Cardiac muscle cell (in vitro differentiated cells and primary cell): Measurements from ENCODE around the gene SMS. TPM values are rescaled to one million over a fixed set of nuclear protein-coding genes. Genes with fewer than 3 reads are reported as not detected.

Experiments used
- DNase-seq, 2 donors: peaks; one replicate each; pipeline versions ENCODE4 v3.0.0 to v3.0.0-alpha.2; 2010 to 2017; ENCODE audit warnings: low read depth in 1 of 2, low spot score in 1 of 2
- H3K27ac ChIP-seq: fragments of 200-600 bp; sonication (generic); 2 replicates; pipeline ENCODE4 v1.5.1; 2016
- H3K27me3 ChIP-seq: fragments of 200-600 bp; sonication (generic); 2 replicates; pipeline ENCODE4 v1.6.0; 2016; ENCODE audit warnings: control low read depth
- H3K36me3 ChIP-seq: fragments of 200-600 bp; sonication (generic); 2 replicates; pipeline ENCODE4 v1.5.1; 2016; ENCODE audit warnings: control low read depth
- H3K4me1 ChIP-seq: fragments of 200-600 bp; sonication (generic); 2 replicates; pipeline ENCODE4 v1.8.1; 2017; ENCODE audit warnings: low read depth, mild to moderate bottlenecking, mixed run types
- H3K4me3 ChIP-seq: fragments of 200-600 bp; sonication (generic); 2 replicates; pipeline ENCODE4 v1.5.1; 2016; ENCODE audit warnings: mild to moderate bottlenecking
- H3K9me3 ChIP-seq: fragments of 200-600 bp; sonication (generic); 2 replicates; pipeline ENCODE4 v1.5.1; 2017; ENCODE audit warnings: low read depth, mild to moderate bottlenecking, control low read depth
- polyA plus RNA-seq: library from polyadenylated mRNA; unstranded; fragments of >200 nt; fragmentation: Nextera tagmentation; extraction: Ambion mirVana; gene quantifications from 2 replicates; pipeline ENCODE4 v1.2.1, GENCODE V29; 2016
- total RNA-seq: library from RNA; depleted of rRNA; stranded (reverse); fragments of >200 nt; gene quantifications from 2 replicates; pipeline ENCODE4 v1.2.3, GENCODE V29; 2016
- TF ChIP-seq, protein P1 (sequence below): IDR thresholded peaks from 2 replicates; pipeline ENCODE4 v1.5.1; 2012; ENCODE audit warnings: low read depth, mild to moderate bottlenecking, low read length

Gene SMS
- total and polyA plus RNA-seq, 2 experiments from 2014 or later: 253 to 403 TPM

DNA sequence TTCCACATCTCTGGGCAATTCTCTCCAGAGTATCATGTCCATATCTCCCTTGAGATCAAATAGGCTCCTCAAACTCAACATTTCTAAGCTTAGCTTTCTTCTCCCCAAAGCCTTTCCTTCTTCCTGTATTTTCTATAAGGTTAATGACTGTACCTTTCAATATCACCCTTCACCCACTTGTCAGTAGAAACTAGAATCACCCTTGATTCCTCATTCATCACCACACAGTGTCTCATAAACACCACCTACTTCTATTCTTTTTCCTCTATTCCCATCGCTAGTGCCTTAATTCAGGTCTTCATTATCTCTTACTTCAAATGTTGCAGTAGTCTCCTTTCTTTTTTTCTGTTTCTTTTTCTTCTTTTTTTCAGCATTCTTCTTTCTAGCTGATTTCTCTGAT, 28.3 kb upstream of the SMS start:
- no peak for DNase-seq
- TF ChIP-seq, protein P1, sequence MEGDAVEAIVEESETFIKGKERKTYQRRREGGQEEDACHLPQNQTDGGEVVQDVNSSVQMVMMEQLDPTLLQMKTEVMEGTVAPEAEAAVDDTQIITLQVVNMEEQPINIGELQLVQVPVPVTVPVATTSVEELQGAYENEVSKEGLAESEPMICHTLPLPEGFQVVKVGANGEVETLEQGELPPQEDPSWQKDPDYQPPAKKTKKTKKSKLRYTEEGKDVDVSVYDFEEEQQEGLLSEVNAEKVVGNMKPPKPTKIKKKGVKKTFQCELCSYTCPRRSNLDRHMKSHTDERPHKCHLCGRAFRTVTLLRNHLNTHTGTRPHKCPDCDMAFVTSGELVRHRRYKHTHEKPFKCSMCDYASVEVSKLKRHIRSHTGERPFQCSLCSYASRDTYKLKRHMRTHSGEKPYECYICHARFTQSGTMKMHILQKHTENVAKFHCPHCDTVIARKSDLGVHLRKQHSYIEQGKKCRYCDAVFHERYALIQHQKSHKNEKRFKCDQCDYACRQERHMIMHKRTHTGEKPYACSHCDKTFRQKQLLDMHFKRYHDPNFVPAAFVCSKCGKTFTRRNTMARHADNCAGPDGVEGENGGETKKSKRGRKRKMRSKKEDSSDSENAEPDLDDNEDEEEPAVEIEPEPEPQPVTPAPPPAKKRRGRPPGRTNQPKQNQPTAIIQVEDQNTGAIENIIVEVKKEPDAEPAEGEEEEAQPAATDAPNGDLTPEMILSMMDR: no peak
- H3K36me3 ChIP-seq: no peaks in the 10 kb centered on the region
- no peaks in the 10 kb centered on the region for H3K27me3 ChIP-seq
- H3K4me3 ChIP-seq: no peak overlapping the region
- H3K27ac ChIP-seq: no peak overlapping the region
- no peaks in the 10 kb centered on the region for H3K9me3 ChIP-seq
- peaks cover 6% of the 10 kb centered on the region for H3K4me1 ChIP-seq

DNA sequence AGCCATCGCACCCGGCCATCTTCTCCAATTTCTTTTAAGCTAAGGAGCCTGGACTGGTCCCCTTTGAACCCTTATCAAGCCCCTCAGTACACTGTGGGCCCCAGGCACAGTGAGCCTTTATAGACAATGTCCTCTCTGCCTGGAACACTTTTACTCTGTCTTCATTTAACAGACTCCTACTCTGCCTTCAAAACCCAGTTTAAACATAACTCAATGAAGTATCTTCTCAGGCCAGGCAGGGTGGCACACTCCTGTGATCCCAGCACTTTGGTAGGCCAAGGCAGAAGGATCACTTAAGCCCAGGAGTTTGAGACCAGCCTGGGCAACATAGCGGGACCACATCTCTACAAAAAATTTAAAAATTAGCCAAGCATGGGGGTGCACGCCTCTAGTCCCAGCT, 27.5 kb upstream of the SMS start:
- Histone ChIP-seq H3K4me3 (no peak overlapping the region), H3K27me3 (no peaks in the 10 kb centered on the region), H3K36me3 (no peaks in the 10 kb centered on the region), H3K4me1 (no peaks in the 10 kb centered on the region), H3K27ac (no peak overlapping the region), H3K9me3 (no peaks in the 10 kb centered on the region)
- TF ChIP-seq, protein P1: no peak
- no peak for DNase-seq

DNA sequence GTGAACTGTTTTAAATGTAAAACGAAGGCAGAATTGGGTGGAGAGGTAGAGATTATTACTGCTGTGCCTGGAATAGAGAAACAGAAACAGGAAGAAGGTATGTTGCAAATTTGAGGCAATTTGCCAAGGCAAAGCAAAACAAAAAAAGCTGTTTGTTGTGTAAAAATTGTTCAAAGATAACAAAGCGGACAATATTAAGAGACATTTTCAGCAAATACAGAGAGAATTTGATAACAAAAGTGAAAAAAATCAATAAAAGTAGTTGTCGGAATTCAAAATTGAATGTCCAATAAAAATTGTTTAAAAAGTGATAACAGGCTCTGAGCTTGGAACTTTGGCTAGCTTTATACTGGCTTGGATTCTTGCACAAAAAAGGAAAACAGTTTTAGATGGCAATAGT, 14.4 kb upstream of the SMS start:
- no peaks in the 10 kb centered on the region for H3K9me3 ChIP-seq
- TF ChIP-seq, protein P1: no peak
- no peak overlapping the region for H3K4me3 ChIP-seq
- H3K36me3 ChIP-seq: no peaks in the 10 kb centered on the region
- H3K27me3 ChIP-seq: no peaks in the 10 kb centered on the region
- H3K4me1 ChIP-seq: no peaks in the 10 kb centered on the region
- no peak overlapping the region for H3K27ac ChIP-seq
- DNase-seq: peak in 1 of 2 donors; percentile 73

DNA sequence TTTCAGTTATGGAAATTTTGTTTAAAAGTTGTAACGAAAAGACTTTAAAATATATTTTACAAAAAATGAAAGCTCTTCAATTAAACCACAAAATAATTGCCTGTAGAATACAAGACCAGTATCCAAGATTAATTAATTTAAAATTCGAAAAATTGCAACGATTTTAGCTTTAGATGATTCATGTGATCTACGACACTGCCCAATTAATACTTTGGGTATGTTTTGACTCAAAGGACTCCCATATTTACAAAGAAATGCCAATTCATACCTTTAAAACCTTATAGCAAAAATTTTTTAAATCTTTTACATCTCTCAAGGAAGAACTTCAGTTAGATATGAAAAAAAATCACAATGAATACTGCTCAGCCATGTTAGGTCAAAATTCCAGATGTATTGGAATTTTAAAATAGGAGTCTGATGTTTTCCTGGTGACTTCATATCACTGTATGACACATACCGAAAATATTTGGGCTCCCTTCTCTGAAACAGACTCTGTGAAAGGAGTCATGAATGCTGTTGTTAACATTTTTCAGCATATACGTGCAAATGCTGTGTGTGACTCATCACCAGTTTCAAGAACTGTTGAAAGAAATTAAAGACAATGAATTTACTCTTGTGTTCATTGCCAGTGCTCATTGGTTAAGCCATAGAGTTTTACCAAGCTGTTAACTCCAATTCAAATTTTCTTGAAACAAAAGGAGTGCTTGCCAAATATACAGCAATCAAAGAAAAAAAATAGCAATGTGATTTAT, 13.8 kb upstream of the SMS start:
- Histone ChIP-seq H3K9me3 (no peaks in the 10 kb centered on the region), H3K36me3 (no peaks in the 10 kb centered on the region), H3K27ac (no peak overlapping the region), H3K4me3 (no peak overlapping the region), H3K27me3 (no peaks in the 10 kb centered on the region), H3K4me1 (no peaks in the 10 kb centered on the region)
- TF ChIP-seq, protein P1: no peak
- peak in 1 of 2 donors; percentile 94 for DNase-seq

DNA sequence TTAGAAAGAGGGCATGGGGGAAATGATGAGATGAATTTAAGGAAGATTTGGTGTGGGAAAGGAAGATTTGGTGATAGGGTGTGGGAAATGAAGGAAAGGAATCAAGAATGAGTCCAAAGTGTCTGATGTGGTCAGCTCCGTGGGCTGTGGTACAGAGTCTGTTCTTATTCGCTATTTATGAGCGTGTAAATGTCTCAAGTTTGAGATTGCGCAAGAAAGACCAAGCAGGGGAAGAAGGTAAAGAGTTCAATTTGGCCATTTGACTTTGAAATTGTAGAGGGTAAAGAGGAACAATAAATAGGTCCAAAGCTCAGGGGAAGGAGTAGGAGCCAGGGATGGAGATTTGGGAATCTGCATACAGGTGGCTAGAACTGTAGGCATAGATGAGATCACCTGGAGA, 11.3 kb upstream of the SMS start:
- H3K27ac ChIP-seq: no peak overlapping the region
- peak in 1 of 2 donors; percentile 10 for DNase-seq
- no peaks in the 10 kb centered on the region for H3K4me1 ChIP-seq
- no peaks in the 10 kb centered on the region for H3K9me3 ChIP-seq
- H3K27me3 ChIP-seq: no peaks in the 10 kb centered on the region
- TF ChIP-seq, protein P1: no peak
- H3K36me3 ChIP-seq: no peaks in the 10 kb centered on the region
- H3K4me3 ChIP-seq: no peak overlapping the region
